A549 treated with DMSO at 1 μM for 4 hours (cell line): Measurements from ENCODE around the gene TNS2. TPM values are rescaled to one million over a fixed set of nuclear protein-coding genes. Genes with fewer than 3 reads are reported as not detected.

Experiments
- total RNA-seq: library from RNA; stranded (reverse); fragments of 200-300 nt; extraction: Qiagen RNA extraction; gene quantifications from 5 replicates; pipeline ENCODE4 v1.2.3, GENCODE V29; 2022; ENCODE audit warnings: low read depth

The TNS2 gene
- 9.8 to 16.6 TPM (median 11.8 TPM) in 5 replicates for total RNA-seq

GRCh38 chr12:53049571-53050318 lies at the start of gene TNS2:
Gene TNS2 (plus strand): TSS chr12:53050065. CDS start chr12:53050186, 121 bp downstream.

GRCh38 chr12:53005986-53006809 lies 43.7 kb upstream of the TNS2 start, which contains the start of gene EIF4B:
Gene EIF4B (plus strand): TSS chr12:53006456. CDS start chr12:53006484, 28 bp downstream.

GRCh38 chr12:53079226-53080117 lies 29.6 kb downstream of the TNS2 start, which contains the start of gene SPRYD3:
Gene SPRYD3 (minus strand): TSS chr12:53079390. CDS start chr12:53079333, 57 bp downstream.

GRCh38 chr12:53097564-53098353 lies 47.9 kb downstream of the TNS2 start, which contains the start of gene IGFBP6:
Gene IGFBP6 (plus strand): TSS chr12:53097667. CDS start chr12:53097718, 51 bp downstream.

GRCh38 chr12:53102883-53103807 lies 53.3 kb downstream of the TNS2 start, which contains the start of gene SOAT2:
Gene SOAT2 (plus strand): TSS chr12:53103486. CDS start chr12:53103578, 92 bp downstream.

Other genes with a start within 250 kb of the TNS2 start
- gene KRT4, start 235.9 kb upstream of the TNS2 start, total RNA-seq, result 2.7 to 4.0 TPM (median 3.3 TPM) in 5 replicates
- gene KRT79, start 215.8 kb upstream of the TNS2 start, total RNA-seq, result 0.08 to 0.20 TPM (median 0.10 TPM) in 3 of 5 replicates, not detected in the others
- gene KRT78, start 201.1 kb upstream of the TNS2 start, total RNA-seq, result 0.07 to 0.19 TPM (median 0.16 TPM) in 3 of 5 replicates, not detected in the others
- 3,152 to 3,514 TPM (median 3,324 TPM) in 5 replicates for gene KRT8, start 145.0 kb upstream of the TNS2 start, total RNA-seq
- gene KRT18, start 100.9 kb upstream of the TNS2 start, total RNA-seq, result 2,085 to 2,459 TPM (median 2,349 TPM) in 5 replicates
- 258 to 413 TPM (median 299 TPM) in 5 replicates for gene EIF4B, start 43.6 kb upstream of the TNS2 start, total RNA-seq
- gene SPRYD3, start 29.3 kb downstream of the TNS2 start, total RNA-seq, result 33.6 to 40.3 TPM (median 36.2 TPM) in 5 replicates
- gene IGFBP6, start 47.6 kb downstream of the TNS2 start, total RNA-seq, result 169 to 240 TPM (median 226 TPM) in 5 replicates
- 0.10 to 0.26 TPM (median 0.19 TPM) in 5 replicates for gene SOAT2, start 53.4 kb downstream of the TNS2 start, total RNA-seq
- gene ZNF740, start 130.7 kb downstream of the TNS2 start, total RNA-seq, result 14.5 to 21.4 TPM (median 19.3 TPM) in 5 replicates
- gene CSAD, start 130.9 kb downstream of the TNS2 start, total RNA-seq, result 4.8 to 7.0 TPM (median 5.0 TPM) in 5 replicates
- 0.26 to 0.47 TPM (median 0.31 TPM) in 5 replicates for gene ITGB7, start 157.2 kb downstream of the TNS2 start, total RNA-seq
- gene RARG, start 182.1 kb downstream of the TNS2 start, total RNA-seq, result 24.4 to 34.3 TPM (median 29.3 TPM) in 5 replicates
- 15.6 to 25.1 TPM (median 20.0 TPM) in 5 replicates for gene ESPL1, start 218.2 kb downstream of the TNS2 start, total RNA-seq
- gene PFDN5, start 245.5 kb downstream of the TNS2 start, total RNA-seq, result 495 to 550 TPM (median 496 TPM) in 5 replicates
- gene MYG1, start 249.6 kb downstream of the TNS2 start, total RNA-seq, result 85.4 to 102 TPM (median 93.8 TPM) in 5 replicates